Suprapubic skin (tissue), 3 donors: ENCODE results near the gene DCAF10.

Experiments
- POLR2A ChIP-seq, 2 donors: fragments of 450-650 bp; IDR thresholded peaks; one replicate each; pipeline ENCODE4 v1.6.1; 2017; ENCODE audit warnings: antibody characterized with exemption in 2 of 2, mild to moderate bottlenecking in 2 of 2, moderate library complexity in 2 of 2
- TF ChIP-seq, protein P1 (sequence below), 2 donors: fragments of 200-600 bp in 1 of 2; fragments of 450-650 bp in 1 of 2; sonication (generic) in 1 of 2; IDR thresholded peaks; one replicate each; pipeline ENCODE4 v1.5.1; 2016 to 2019; ENCODE audit warnings: antibody characterized with exemption in 2 of 2, mild to moderate bottlenecking in 1 of 2, moderate library complexity in 1 of 2

DNA sequence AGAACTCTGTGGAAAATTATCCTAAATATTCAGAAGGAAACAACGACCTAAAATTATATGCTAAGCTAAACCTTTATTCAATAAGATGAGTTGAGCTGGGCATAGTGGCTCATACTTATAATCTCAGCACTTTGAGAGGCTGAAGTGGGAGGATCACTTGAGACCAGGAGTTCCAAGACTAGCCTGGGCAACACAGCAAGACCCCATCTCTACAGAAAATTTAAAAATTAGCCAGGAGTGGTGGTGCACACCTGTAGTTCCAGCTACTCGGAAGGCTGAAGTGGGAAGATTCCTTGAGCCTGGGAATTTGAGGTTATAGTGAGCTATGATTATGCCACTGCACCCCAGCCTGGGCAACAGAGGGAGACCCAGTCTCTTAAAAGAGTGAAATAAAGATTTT, 51.6 kb downstream of the DCAF10 start:
- TF ChIP-seq POLR2A (IDR thresholded peaks at IDR 0.05), result no peak
- TF ChIP-seq, protein P1, sequence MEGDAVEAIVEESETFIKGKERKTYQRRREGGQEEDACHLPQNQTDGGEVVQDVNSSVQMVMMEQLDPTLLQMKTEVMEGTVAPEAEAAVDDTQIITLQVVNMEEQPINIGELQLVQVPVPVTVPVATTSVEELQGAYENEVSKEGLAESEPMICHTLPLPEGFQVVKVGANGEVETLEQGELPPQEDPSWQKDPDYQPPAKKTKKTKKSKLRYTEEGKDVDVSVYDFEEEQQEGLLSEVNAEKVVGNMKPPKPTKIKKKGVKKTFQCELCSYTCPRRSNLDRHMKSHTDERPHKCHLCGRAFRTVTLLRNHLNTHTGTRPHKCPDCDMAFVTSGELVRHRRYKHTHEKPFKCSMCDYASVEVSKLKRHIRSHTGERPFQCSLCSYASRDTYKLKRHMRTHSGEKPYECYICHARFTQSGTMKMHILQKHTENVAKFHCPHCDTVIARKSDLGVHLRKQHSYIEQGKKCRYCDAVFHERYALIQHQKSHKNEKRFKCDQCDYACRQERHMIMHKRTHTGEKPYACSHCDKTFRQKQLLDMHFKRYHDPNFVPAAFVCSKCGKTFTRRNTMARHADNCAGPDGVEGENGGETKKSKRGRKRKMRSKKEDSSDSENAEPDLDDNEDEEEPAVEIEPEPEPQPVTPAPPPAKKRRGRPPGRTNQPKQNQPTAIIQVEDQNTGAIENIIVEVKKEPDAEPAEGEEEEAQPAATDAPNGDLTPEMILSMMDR (IDR thresholded peaks at IDR 0.05), result no peak
